K562 (cell line): ENCODE data around the gene POLR1B. TPM values are rescaled to one million over a fixed set of nuclear protein-coding genes. Genes with fewer than 3 reads are reported as not detected.

Experiments used
- ARHGAP35 ChIP-seq: fragments of 450-650 bp; IDR thresholded peaks from 2 replicates; pipeline ENCODE4 v1.6.1; 2018; ENCODE audit not compliant: partially characterized antibody
- IRF9 ChIP-seq: fragments of 450-650 bp; IDR thresholded peaks from 2 replicates; pipeline ENCODE4 v1.6.1; 2016; ENCODE audit warnings: missing biosample characterization, missing genetic modification characterization
- NKRF ChIP-seq: fragments of 450-650 bp; IDR thresholded peaks from 2 replicates; pipeline ENCODE4 v1.6.1; 2016; ENCODE audit warnings: borderline replicate concordance
- NR4A1 ChIP-seq, 2 experiments: fragments of 250-450 bp in 1 of 2; fragments of 450-650 bp in 1 of 2; sonication (Bioruptor Pico) in 1 of 2; IDR thresholded peaks; 2 replicates each; pipeline versions ENCODE4 v1.4.0 to v1.6.1; 2016 to 2020; ENCODE audit warnings: mild to moderate bottlenecking in 2 of 2, missing compliant biosample characterization in 1 of 2, missing genetic modification characterization in 1 of 2, moderate library complexity in 1 of 2
- TAF7 ChIP-seq: fragments of 450-650 bp; IDR thresholded peaks from 2 replicates; pipeline ENCODE4 v1.6.1; 2016; ENCODE audit warnings: missing genetic modification characterization, missing compliant biosample characterization
- TARDBP ChIP-seq: fragments of 450-650 bp; IDR thresholded peaks from 2 replicates; pipeline ENCODE4 v1.6.1; 2016
- ZNF3 ChIP-seq: fragments of 250-450 bp; sonication (Bioruptor Pico); IDR thresholded peaks from 2 replicates; pipeline ENCODE4 v1.5.0; 2021; ENCODE audit warnings: mild to moderate bottlenecking, moderate library complexity
- ZNF395 ChIP-seq: fragments of 200-800 bp; sonication (Bioruptor generic); IDR thresholded peaks from 2 replicates; pipeline ENCODE4 v1.6.1; 2017; ENCODE audit warnings: missing genetic modification characterization, missing compliant biosample characterization
- ZNF592 ChIP-seq: fragments of 450-650 bp; IDR thresholded peaks from 2 replicates; pipeline ENCODE4 v1.6.1; 2017; ENCODE audit warnings: antibody characterized with exemption, mild to moderate bottlenecking
- polyA plus RNA-seq, 8 experiments: library from polyadenylated mRNA; depleted of rRNA in 4 of 8; stranded (reverse) in 5 of 8; unstranded in 3 of 8; fragments of >200 nt; fragmentation: Nextera tagmentation in 2 of 8; fragmentation: Illumina TruSeq in 1 of 8; extraction: Ambion mirVana in 2 of 8; extraction: Trizol in 1 of 8; gene quantifications; 2 replicates each; pipeline versions ENCODE4 v1.2.1 to v1.2.3, GENCODE V29; 2011 to 2014; ENCODE audit warnings: inconsistent platforms in 1 of 8, missing spikeins in 1 of 8
- total RNA-seq, 7 experiments: library from RNA; depleted of rRNA in 6 of 7; stranded (reverse); fragments of >200 nt in 6 of 7; fragmentation: Illumina TruSeq in 2 of 7; extraction: Trizol in 2 of 7; gene quantifications; 2 replicates each; pipeline versions ENCODE4 v1.2.1 to v1.2.3, GENCODE V29; 2011 to 2021; ENCODE audit warnings: low replicate concordance in 1 of 7
- TF ChIP-seq, protein P1 (sequence below): fragments of 450-650 bp; IDR thresholded peaks from 2 replicates; pipeline ENCODE4 v1.6.1; 2016; ENCODE audit warnings: low read depth

The POLR1B gene
- total and polyA plus RNA-seq, 9 of the 15 experiments (the other 6 are each of a cell fraction or from before 2014, with no cell fraction given), result 19.8 to 55.1 (median 40.2) TPM

DNA sequence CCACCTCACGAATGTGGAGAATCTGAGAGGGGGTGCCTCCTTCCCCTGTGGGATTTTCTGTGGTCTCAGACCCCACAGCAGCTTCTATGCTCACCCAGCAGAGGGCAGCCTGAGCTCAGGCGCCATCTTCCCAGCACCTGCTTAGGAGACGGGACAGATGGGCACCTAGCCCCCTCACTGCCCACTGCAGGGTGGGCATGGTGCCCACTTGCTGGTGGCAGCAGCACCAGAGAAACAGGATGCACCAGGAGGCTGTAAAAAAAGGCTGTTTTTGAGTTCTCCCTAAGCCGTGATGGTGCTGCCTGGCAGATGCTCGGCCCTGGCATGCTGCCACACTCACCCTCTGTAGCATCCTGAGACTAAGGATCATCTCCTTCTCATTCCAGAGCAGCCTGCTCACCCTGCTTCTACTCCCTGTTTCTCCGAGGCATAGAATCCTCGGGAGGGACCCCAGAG is 84.4 kb downstream of the POLR1B start (continued):
- TF ChIP-seq ZNF395 (peak; percentile 58; the same call in 1 of the 2 replicates), ZNF592 (peak; percentile 47; the same call in 1 of the 2 replicates), ZNF3 (no peak), NR4A1 (CRISPR knock-in tag; IDR thresholded peaks at IDR 0.05) (no peak), NR4A1 (tag; IDR thresholded peaks at IDR 0.05) (peak; percentile 47; the same call in 1 of the 2 replicates), IRF9 (tag) (no peak), ARHGAP35 (no peak), NKRF (no peak), TARDBP (no peak), TAF7 (tag) (no peak)
- TF ChIP-seq, protein P1, sequence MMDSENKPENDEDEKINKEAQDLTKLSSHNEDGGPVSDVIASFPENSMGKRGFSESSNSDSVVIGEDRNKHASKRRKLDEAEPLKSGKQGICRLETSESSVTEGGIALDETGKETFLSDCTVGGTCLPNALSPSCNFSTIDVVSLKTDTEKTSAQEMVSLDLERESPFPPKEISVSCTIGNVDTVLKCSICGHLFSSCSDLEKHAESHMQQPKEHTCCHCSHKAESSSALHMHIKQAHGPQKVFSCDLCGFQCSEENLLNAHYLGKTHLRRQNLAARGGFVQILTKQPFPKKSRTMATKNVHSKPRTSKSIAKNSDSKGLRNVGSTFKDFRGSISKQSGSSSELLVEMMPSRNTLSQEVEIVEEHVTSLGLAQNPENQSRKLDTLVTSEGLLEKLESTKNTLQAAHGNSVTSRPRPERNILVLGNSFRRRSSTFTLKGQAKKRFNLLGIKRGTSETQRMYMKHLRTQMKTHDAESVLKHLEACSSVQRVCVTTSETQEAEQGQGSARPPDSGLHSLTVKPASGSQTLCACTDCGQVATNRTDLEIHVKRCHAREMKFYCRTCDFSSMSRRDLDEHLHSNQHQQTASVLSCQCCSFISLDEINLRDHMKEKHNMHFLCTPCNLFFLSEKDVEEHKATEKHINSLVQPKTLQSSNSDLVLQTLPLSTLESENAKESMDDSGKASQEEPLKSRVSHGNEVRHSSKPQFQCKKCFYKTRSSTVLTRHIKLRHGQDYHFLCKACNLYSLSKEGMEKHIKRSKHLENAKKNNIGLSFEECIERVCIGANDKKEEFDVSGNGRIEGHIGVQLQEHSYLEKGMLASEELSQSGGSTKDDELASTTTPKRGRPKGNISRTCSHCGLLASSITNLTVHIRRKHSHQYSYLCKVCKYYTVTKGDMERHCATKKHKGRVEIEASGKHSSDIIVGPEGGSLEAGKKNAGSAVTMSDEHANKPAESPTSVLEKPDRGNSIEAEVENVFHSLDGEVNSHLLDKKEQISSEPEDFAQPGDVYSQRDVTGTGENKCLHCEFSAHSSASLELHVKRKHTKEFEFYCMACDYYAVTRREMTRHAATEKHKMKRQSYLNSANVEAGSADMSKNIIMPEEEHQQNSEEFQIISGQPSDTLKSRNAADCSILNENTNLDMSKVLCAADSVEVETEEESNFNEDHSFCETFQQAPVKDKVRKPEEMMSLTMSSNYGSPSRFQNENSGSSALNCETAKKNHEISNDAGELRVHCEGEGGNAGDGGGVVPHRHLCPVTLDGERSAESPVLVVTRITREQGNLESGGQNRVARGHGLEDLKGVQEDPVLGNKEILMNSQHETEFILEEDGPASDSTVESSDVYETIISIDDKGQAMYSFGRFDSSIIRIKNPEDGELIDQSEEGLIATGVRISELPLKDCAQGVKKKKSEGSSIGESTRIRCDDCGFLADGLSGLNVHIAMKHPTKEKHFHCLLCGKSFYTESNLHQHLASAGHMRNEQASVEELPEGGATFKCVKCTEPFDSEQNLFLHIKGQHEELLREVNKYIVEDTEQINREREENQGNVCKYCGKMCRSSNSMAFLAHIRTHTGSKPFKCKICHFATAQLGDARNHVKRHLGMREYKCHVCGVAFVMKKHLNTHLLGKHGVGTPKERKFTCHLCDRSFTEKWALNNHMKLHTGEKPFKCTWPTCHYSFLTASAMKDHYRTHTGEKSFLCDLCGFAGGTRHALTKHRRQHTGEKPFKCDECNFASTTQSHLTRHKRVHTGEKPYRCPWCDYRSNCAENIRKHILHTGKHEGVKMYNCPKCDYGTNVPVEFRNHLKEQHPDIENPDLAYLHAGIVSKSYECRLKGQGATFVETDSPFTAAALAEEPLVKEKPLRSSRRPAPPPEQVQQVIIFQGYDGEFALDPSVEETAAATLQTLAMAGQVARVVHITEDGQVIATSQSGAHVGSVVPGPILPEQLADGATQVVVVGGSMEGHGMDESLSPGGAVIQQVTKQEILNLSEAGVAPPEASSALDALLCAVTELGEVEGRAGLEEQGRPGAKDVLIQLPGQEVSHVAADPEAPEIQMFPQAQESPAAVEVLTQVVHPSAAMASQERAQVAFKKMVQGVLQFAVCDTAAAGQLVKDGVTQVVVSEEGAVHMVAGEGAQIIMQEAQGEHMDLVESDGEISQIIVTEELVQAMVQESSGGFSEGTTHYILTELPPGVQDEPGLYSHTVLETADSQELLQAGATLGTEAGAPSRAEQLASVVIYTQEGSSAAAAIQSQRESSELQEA, result no peak
